ENCODE results near the gene ERC2. TPM values are rescaled to one million over a fixed set of nuclear protein-coding genes. Genes with fewer than 3 reads are reported as not detected.

ERC2 gene
- total and polyA plus RNA-seq, 2 of the 8 experiments (the other 6 are each of a cell fraction or from before 2014, with no cell fraction given): 16.4 to 22.8 TPM

- Histone ChIP-seq H2BK5ac (ENCODE audit: low read depth, low read length) (no peak overlapping the region), H3K27ac (ENCODE audit: low read depth, low read length) (no peak overlapping the region), H2AFZ (ENCODE audit: low read length) (no peak overlapping the region), H3K23me2 (ENCODE audit: low read depth, low read length) (no peaks in the 10 kb centered on the region), H2AK5ac (ENCODE audit: low read depth, low read length) (no peak overlapping the region), H3K9ac (replicated peaks in 1 of 4; ENCODE audit: extremely low read depth in 1 of 4, low read depth in 3 of 4, low read length in 3 of 4) (no peak overlapping the region), H3K23ac (ENCODE audit: insufficient read length) (no peak overlapping the region), H3K36me3 (ENCODE audit: control insufficient read depth in 2 of 4, insufficient read depth in 4 of 4, low read length in 3 of 4) (no peaks in the 10 kb centered on the region), H2BK120ac (replicated peaks; ENCODE audit: low read depth, low read length) (no peak overlapping the region), H3K9me3 (ENCODE audit: insufficient read depth in 2 of 2, low read depth in 1 of 2, low read length in 1 of 2) (no peaks in the 10 kb centered on the region), H2BK20ac (ENCODE audit: low read length) (no peak overlapping the region), H4K5ac (ENCODE audit: insufficient read length, low read depth, low read length) (no peak overlapping the region), H3K4me2 (ENCODE audit: insufficient read depth in 1 of 2, low read depth in 2 of 2, low read length in 2 of 2) (no peak overlapping the region), H3K4ac (replicated peaks; ENCODE audit: insufficient read length, low read depth, low read length) (no peak overlapping the region), H3K4me3 (ENCODE audit: extremely low read depth in 1 of 4, insufficient read depth in 2 of 4, low read depth in 3 of 4, low read length in 4 of 4) (no peak overlapping the region), H4K20me1 (replicated peaks in 1 of 2; ENCODE audit: control insufficient read depth in 1 of 2, insufficient read depth in 2 of 2, low read length in 2 of 2) (no peaks in the 10 kb centered on the region), H3K79me1 (ENCODE audit: low read depth, low read length) (no peaks in the 10 kb centered on the region), H2BK12ac (ENCODE audit: low read depth, low read length) (no peak overlapping the region), H2BK15ac (ENCODE audit: low read length) (0 out of 2 replicates have a peak overlapping the region, but pooled peaks have one; percentile 4), H3K14ac (ENCODE audit: insufficient read length) (no peak overlapping the region), H3K18ac (ENCODE audit: extremely low read depth, low read length) (no peak overlapping the region), H4K91ac (replicated peaks; ENCODE audit: insufficient read length, low read length) (no peak overlapping the region), H3K79me2 (ENCODE audit: control insufficient read depth in 1 of 2, insufficient read depth in 2 of 2, low read length in 2 of 2) (no peaks in the 10 kb centered on the region), H3K4me1 (replicated peaks in 1 of 4; ENCODE audit: control insufficient read depth in 3 of 4, insufficient read depth in 4 of 4, low read length in 3 of 4) (peaks cover 0 to 3% (median 0%) of the 10 kb centered on the region in 4 experiments; a peak in 1 of 7 replicates), H3K27me3 (replicated peaks in 1 of 4; ENCODE audit: control insufficient read depth in 3 of 4, extremely low read depth in 1 of 4, insufficient read depth in 3 of 4, low read length in 3 of 4) (no peaks in the 10 kb centered on the region), H4K8ac (ENCODE audit: extremely low read depth, insufficient read depth, low read length) (no peak overlapping the region), H3K56ac (replicated peaks; ENCODE audit: insufficient read length, low read depth, low read length) (no peak overlapping the region)
- WGBS, 2 experiments (ENCODE audit: extremely low coverage in 1 of 2, insufficient coverage in 1 of 2, insufficient read length in 1 of 2, insufficient replicate concordance in 2 of 2, low coverage in 1 of 2, low lambda C conversion rate in 2 of 2, missing lambda C conversion rate in 1 of 2): 86% methylated on average over 5 of the region's 5 CpGs; no CpG with 5 or more reads in 1 of the 2 experiments
- DNase-seq (ENCODE audit: low read depth in 1 of 2, low spot score in 2 of 2) (no peak), FAIRE-seq (no peak)
- CTCF ChIA-PET (ENCODE audit: partially characterized antibody): interaction anchor here (1.1 kb wide), 1 partner anchor 10 kb away, joined by 3 read pairs; no protein-coding TSS in a partner anchor
- POLR2A ChIA-PET (ENCODE audit: partially characterized antibody): no interaction called here
- TF ChIP-seq, protein P1, sequence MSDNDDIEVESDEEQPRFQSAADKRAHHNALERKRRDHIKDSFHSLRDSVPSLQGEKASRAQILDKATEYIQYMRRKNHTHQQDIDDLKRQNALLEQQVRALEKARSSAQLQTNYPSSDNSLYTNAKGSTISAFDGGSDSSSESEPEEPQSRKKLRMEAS (IDR thresholded peaks at IDR 0.05): no peak
- no peak for TF ChIP-seq ATF2 (IDR thresholded peaks at IDR 0.05; ENCODE audit: low read length)
- no peak for TF ChIP-seq CHD2 (IDR thresholded peaks at IDR 0.05; ENCODE audit: low read length)
- no peak for TF ChIP-seq HDAC6 (IDR thresholded peaks at IDR 0.05; ENCODE audit: low read depth, low read length)
- TF ChIP-seq RFX5 (IDR thresholded peaks at IDR 0.05; ENCODE audit: borderline replicate concordance, low read depth, low read length): no peak
- TF ChIP-seq ZNF274 (IDR thresholded peaks at IDR 0.05; ENCODE audit: borderline replicate concordance, extremely low read depth, low read length): no peak
Observed at GRCh38 chr3:55678546-55679216, 789.6 kb downstream of the ERC2 start.

Data from H1 (cell line).